Right lobe of liver (tissue), 4 donors: ENCODE data around the gene CITED4.

Source experiments
- POLR2A ChIP-seq: fragments of 450-650 bp; IDR thresholded peaks from one replicate; pipeline ENCODE4 v1.6.1; 2017; ENCODE audit warnings: antibody characterized with exemption, mild to moderate bottlenecking
- TF ChIP-seq, protein P1 (sequence below), 4 donors: fragments of 200-600 bp in 3 of 4; fragments of 450-650 bp in 1 of 4; IDR thresholded peaks; one replicate each; pipeline versions ENCODE4 v1.5.1 to v1.8.0; 2016 to 2022; ENCODE audit warnings: antibody characterized with exemption in 4 of 4, mild to moderate bottlenecking in 2 of 4
- donor health status: DM: no; HTN: no; CAD: no.
- donor health status: DM: no; HTN: no; CAD: no.
- donor health status: DM: no; HTN: yes; CAD: no.

DNA sequence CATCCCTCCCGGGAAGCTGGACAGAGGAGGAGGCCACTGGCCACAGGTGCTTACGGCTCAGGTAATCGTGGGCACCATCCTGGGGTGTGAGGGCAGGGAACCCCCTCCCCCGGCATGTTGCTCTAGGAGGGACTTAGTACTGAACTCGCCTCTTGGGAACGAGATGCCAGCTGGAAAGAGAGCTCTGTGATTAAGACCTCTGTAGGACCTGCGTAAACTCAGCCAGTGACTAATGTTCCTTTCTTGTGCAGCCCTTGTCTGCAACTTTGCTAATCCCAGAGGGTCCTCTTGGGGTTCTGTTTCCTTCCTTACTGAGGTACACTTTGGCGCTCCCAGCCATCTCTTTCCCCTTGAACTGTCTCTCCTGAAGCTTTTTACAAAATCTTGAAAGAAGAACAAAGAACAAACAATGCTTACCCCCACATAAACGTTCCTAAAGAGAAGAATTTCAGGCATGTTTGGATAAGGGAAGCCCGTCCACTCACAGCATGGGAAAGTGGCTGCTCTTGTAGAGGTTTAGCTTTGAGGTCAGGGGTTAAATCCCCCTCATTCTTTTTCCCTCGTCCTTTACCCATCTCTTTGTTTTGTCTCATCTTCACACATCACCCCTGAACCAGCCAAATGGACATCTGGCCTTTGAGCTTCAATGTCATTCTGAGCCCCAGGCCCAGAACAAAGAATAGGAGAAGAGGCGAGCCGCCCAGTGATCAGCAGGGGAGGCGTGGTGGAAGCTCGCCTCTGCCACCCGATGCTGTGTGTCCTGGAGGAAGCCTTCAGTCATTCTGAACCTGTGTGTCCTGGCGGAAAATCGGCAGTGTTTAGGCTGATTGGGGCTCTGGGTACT is 37.4 kb downstream of the CITED4 start:
- TF ChIP-seq, protein P1, sequence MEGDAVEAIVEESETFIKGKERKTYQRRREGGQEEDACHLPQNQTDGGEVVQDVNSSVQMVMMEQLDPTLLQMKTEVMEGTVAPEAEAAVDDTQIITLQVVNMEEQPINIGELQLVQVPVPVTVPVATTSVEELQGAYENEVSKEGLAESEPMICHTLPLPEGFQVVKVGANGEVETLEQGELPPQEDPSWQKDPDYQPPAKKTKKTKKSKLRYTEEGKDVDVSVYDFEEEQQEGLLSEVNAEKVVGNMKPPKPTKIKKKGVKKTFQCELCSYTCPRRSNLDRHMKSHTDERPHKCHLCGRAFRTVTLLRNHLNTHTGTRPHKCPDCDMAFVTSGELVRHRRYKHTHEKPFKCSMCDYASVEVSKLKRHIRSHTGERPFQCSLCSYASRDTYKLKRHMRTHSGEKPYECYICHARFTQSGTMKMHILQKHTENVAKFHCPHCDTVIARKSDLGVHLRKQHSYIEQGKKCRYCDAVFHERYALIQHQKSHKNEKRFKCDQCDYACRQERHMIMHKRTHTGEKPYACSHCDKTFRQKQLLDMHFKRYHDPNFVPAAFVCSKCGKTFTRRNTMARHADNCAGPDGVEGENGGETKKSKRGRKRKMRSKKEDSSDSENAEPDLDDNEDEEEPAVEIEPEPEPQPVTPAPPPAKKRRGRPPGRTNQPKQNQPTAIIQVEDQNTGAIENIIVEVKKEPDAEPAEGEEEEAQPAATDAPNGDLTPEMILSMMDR (IDR thresholded peaks at IDR 0.05): no peak
- no peak for TF ChIP-seq POLR2A
